IMR-90 (cell line): Measurements from ENCODE around the gene NPEPL1. TPM values are rescaled to one million over a fixed set of nuclear protein-coding genes. Genes with fewer than 3 reads are reported as not detected.

ENCODE experiments used
- ATAC-seq: fragments of 200-7000 bp; cut with Tn5 transposase; 2 replicates; pipeline ENCODE4 v1.9.1; 2020; ENCODE audit warnings: low read depth, mild to moderate bottlenecking, moderate library complexity
- BruUV-seq: library from RNA; stranded (reverse); fragments of 400-500 nt; replicated peaks from 2 replicates; lab custom pipeline; 2021; lab: Mats Ljungman, UMichigan
- CTCF ChIA-PET: fragments of 300-600 bp; formaldehyde crosslinking; extraction: SDS; loops from one replicate; lab custom pipeline; 2021; ENCODE audit warnings: antibody characterized with exemption; lab: Yijun Ruan, JAX
- POLR2A ChIA-PET: fragments of 300-600 bp; sonication (Branson Sonifier 250); formaldehyde crosslinking; loops from one replicate; lab custom pipeline; 2022; ENCODE audit warnings: antibody characterized with exemption; ENCODE audit not compliant: unreplicated experiment; lab: Charles Lee
- DNase-seq: peaks from one replicate; pipeline ENCODE4 v3.0.0; 2013
- H2AFZ ChIP-seq: replicated peaks from 2 replicates; pipeline ENCODE3; 2013; ENCODE audit warnings: low read length, mild to moderate bottlenecking; ENCODE audit not compliant: poor library complexity
- H2AK5ac ChIP-seq: 2 replicates; pipeline ENCODE4 v1.6.1; 2013; ENCODE audit warnings: low read depth, low read length, inconsistent platforms
- H2AK9ac ChIP-seq: replicated peaks from 2 replicates; pipeline ENCODE3; 2013; ENCODE audit warnings: mild to moderate bottlenecking, low read depth, low read length, moderate library complexity; ENCODE audit not compliant: poor library complexity
- H2BK120ac ChIP-seq: 2 replicates; pipeline ENCODE4 v1.6.1; 2013; ENCODE audit warnings: low read depth, low read length, inconsistent platforms
- H2BK15ac ChIP-seq: 3 replicates; pipeline ENCODE4 v1.6.1; 2013; ENCODE audit warnings: low read depth, low read length, inconsistent platforms
- H2BK20ac ChIP-seq: 2 replicates; pipeline ENCODE4 v1.6.1; 2013; ENCODE audit warnings: low read depth, mild to moderate bottlenecking, inconsistent platforms, low read length, moderate library complexity
- H2BK5ac ChIP-seq: 2 replicates; pipeline ENCODE4 v1.6.1; 2013; ENCODE audit warnings: mild to moderate bottlenecking, low read depth, low read length, inconsistent platforms; ENCODE audit not compliant: poor library complexity, severe bottlenecking
- H3K14ac ChIP-seq: replicated peaks from 2 replicates; pipeline ENCODE4 v1.6.1; 2013; ENCODE audit warnings: low read depth, low read length, inconsistent platforms
- H3K18ac ChIP-seq: 2 replicates; pipeline ENCODE4 v1.6.1; 2013; ENCODE audit warnings: low read depth, low read length, control low read depth
- H3K23ac ChIP-seq: 2 replicates; pipeline ENCODE4 v1.6.1; 2013; ENCODE audit warnings: low read depth, low read length, inconsistent platforms
- H3K27ac ChIP-seq: 2 replicates; pipeline ENCODE4 v1.5.1; 2013; ENCODE audit warnings: mild to moderate bottlenecking, control low read depth, low read length; ENCODE audit not compliant: insufficient read depth
- H3K27me3 ChIP-seq: 2 replicates; pipeline ENCODE4 v1.6.1; 2013; ENCODE audit warnings: low read length; ENCODE audit not compliant: control insufficient read depth, insufficient read depth
- H3K36me3 ChIP-seq: 2 replicates; pipeline ENCODE4 v1.6.1; 2013; ENCODE audit warnings: low read length, mixed read lengths; ENCODE audit not compliant: control insufficient read depth, insufficient read depth
- H3K4ac ChIP-seq: 2 replicates; pipeline ENCODE4 v1.6.1; 2013; ENCODE audit warnings: low read depth, low read length, inconsistent platforms
- H3K4me1 ChIP-seq: 2 replicates; pipeline ENCODE4 v1.6.1; 2013; ENCODE audit warnings: low read length, mixed read lengths; ENCODE audit not compliant: control insufficient read depth, insufficient read depth
- H3K4me2 ChIP-seq: 2 replicates; pipeline ENCODE4 v1.6.1; 2013; ENCODE audit warnings: low read depth, mild to moderate bottlenecking, control low read depth, low read length, moderate library complexity
- H3K4me3 ChIP-seq: 2 replicates; pipeline ENCODE4 v1.5.1; 2013; ENCODE audit warnings: low read depth, mild to moderate bottlenecking, control low read depth, low read length, moderate library complexity; ENCODE audit not compliant: insufficient read depth
- H3K56ac ChIP-seq: 2 replicates; pipeline ENCODE4 v1.6.1; 2013; ENCODE audit warnings: low read length, inconsistent platforms; ENCODE audit not compliant: insufficient read depth; ENCODE audit errors: extremely low read depth
- H3K79me1 ChIP-seq, 2 experiments: 2 replicates each; pipeline ENCODE4 v1.6.1; 2013; ENCODE audit warnings: low read length in 2 of 2, inconsistent platforms in 1 of 2, low read depth in 1 of 2
- H3K9ac ChIP-seq: 2 replicates; pipeline ENCODE4 v1.6.1; 2013; ENCODE audit warnings: low read depth, low read length, control low read depth
- H3K9me1 ChIP-seq: 2 replicates; pipeline ENCODE4 v1.6.1; 2013; ENCODE audit warnings: low read length, inconsistent platforms; ENCODE audit not compliant: insufficient read depth
- H3K9me3 ChIP-seq: 2 replicates; pipeline ENCODE4 v1.6.1; 2013; ENCODE audit warnings: low read length; ENCODE audit not compliant: control insufficient read depth, insufficient read depth
- H4K20me1 ChIP-seq: 2 replicates; pipeline ENCODE4 v1.6.1; 2013; ENCODE audit warnings: low read length, inconsistent platforms; ENCODE audit not compliant: insufficient read depth
- H4K5ac ChIP-seq: 2 replicates; pipeline ENCODE4 v1.6.1; 2013; ENCODE audit warnings: mild to moderate bottlenecking, low read depth, low read length, control low read depth
- H4K8ac ChIP-seq, 2 experiments: 2 replicates each; pipeline ENCODE4 v1.6.1; 2013; ENCODE audit warnings: low read depth in 2 of 2, low read length in 2 of 2, control low read depth in 1 of 2, inconsistent platforms in 1 of 2
- H4K91ac ChIP-seq: 2 replicates; pipeline ENCODE4 v1.6.1; 2013; ENCODE audit warnings: low read depth, low read length, inconsistent platforms; ENCODE audit not compliant: insufficient read depth
- CEBPB ChIP-seq: IDR thresholded peaks from 2 replicates; pipeline ENCODE4 v1.6.1; 2012; ENCODE audit warnings: low read depth, low read length, improper control_type of control experiment
- CHD1 ChIP-seq: IDR thresholded peaks from 2 replicates; pipeline ENCODE4 v1.6.1; 2012; ENCODE audit warnings: low read depth, low read length, improper control_type of control experiment
- CTCF ChIP-seq: conservative IDR thresholded peaks from 2 replicates; pipeline ENCODE4 v1.5.1; 2012; ENCODE audit warnings: mild to moderate bottlenecking, low read depth, low read length, improper control_type of control experiment
- ELK1 ChIP-seq: fragments of 150-350 bp; IDR thresholded peaks from 2 replicates; pipeline ENCODE4 v1.6.1; 2016; ENCODE audit warnings: low read depth, mild to moderate bottlenecking, low read length, moderate library complexity, borderline replicate concordance
- MAZ ChIP-seq: IDR thresholded peaks from 2 replicates; pipeline ENCODE4 v1.6.1; 2012; ENCODE audit warnings: low read depth, mild to moderate bottlenecking, low read length, improper control_type of control experiment, moderate library complexity, borderline replicate concordance
- MXI1 ChIP-seq: IDR thresholded peaks from 2 replicates; pipeline ENCODE4 v1.6.1; 2012; ENCODE audit warnings: low read depth, mild to moderate bottlenecking, low read length, moderate library complexity, borderline replicate concordance
- NFE2L2 ChIP-seq: fragments of 150-350 bp; IDR thresholded peaks from 2 replicates; pipeline ENCODE4 v1.6.1; 2016; ENCODE audit warnings: low read depth, mild to moderate bottlenecking, low read length
- RAD21 ChIP-seq: IDR thresholded peaks from 2 replicates; pipeline ENCODE4 v1.6.1; 2012; ENCODE audit warnings: low read length, improper control_type of control experiment
- RCOR1 ChIP-seq: IDR thresholded peaks from 2 replicates; pipeline ENCODE4 v1.6.1; 2012; ENCODE audit warnings: mild to moderate bottlenecking, low read length, improper control_type of control experiment; ENCODE audit not compliant: insufficient replicate concordance
- SMC3 ChIP-seq: fragments of 150-350 bp; IDR thresholded peaks from 2 replicates; pipeline ENCODE4 v1.6.1; 2016; ENCODE audit warnings: low read depth, mild to moderate bottlenecking, antibody characterized with exemption, low read length, moderate library complexity
- USF2 ChIP-seq: fragments of 150-350 bp; IDR thresholded peaks from 2 replicates; pipeline ENCODE4 v1.6.1; 2017; ENCODE audit warnings: mild to moderate bottlenecking, antibody characterized with exemption, low read length, low read depth
- WGBS, 2 experiments: methylation state at CpG; one replicate each; pipeline versions ENCODE4 v1.1.5 to v1.1.7; 2013; ENCODE audit warnings: missing lambda C conversion rate in 2 of 2; ENCODE audit not compliant: insufficient read length in 1 of 2; ENCODE audit errors: extremely low coverage in 2 of 2; 5-methylcytosine and 5-hydroxymethylcytosine counted together
- dilution Hi-C: fragments of 300-500 bp; cut with HindIII; formaldehyde crosslinking; loops from one replicate; pipeline ENCODE4 v1.14.3; 2018; ENCODE audit warnings: low sequenced_read_pairs; ENCODE audit not compliant: unreplicated experiment
- in situ Hi-C: fragments of 300-500 bp; cut with MboI; formaldehyde crosslinking; loops from 3 replicates; pipeline ENCODE4 v1.14.3; 2019; ENCODE audit warnings: low sequenced_read_pairs, inconsistent platforms, mixed read lengths
- intact Hi-C: fragments of 100-400 bp; cut with micrococcal nuclease; formaldehyde crosslinking; loops from 2 replicates; pipeline ENCODE4 v1.10.0; 2022
- polyA plus RNA-seq, 3 experiments: library from polyadenylated mRNA; depleted of rRNA; stranded (reverse); fragments of >200 nt; gene quantifications; 2 replicates each; pipeline ENCODE4 v1.2.3, GENCODE V29; 2012; ENCODE audit warnings: low replicate concordance in 1 of 3
- total RNA-seq: library from RNA; depleted of rRNA; stranded (reverse); fragments of >200 nt; gene quantifications from 2 replicates; pipeline ENCODE4 v1.2.3, GENCODE V29; 2012

Gene NPEPL1
- total and polyA plus RNA-seq, 2 of the 4 experiments (the other 2 are of a cell fraction), result 6.3 to 10.4 TPM

- Histone ChIP-seq H3K79me1 (peaks cover 6 to 19% of the 10 kb centered on the region in 2 experiments; a peak in 3 of 4 replicates), H2BK15ac (no peak overlapping the region), H4K91ac (peak overlapping the region; percentile 49; the same call in 1 of the 2 replicates), H2BK20ac (no peak overlapping the region; the same call in 1 of the 2 replicates), H3K9ac (no peak overlapping the region), H3K23ac (no peak overlapping the region), H2AK9ac (no peak overlapping the region), H3K56ac (no peak overlapping the region), H2AFZ (peak overlapping the region; percentile 99), H3K4me1 (peaks cover 7% of the 10 kb centered on the region), H4K8ac (peak overlapping the region; percentile 55 to 76; a peak in 3 of 4 replicates), H2BK5ac (no peak overlapping the region), H4K20me1 (no peaks in the 10 kb centered on the region; the same call in 1 of the 2 replicates), H3K4ac (peak overlapping the region; percentile 71), H3K36me3 (no peaks in the 10 kb centered on the region), H3K4me3 (no peak overlapping the region), H3K18ac (no peak overlapping the region), H3K9me3 (no peaks in the 10 kb centered on the region), H2BK120ac (peak overlapping the region; percentile 29; the same call in 1 of the 2 replicates), H3K27me3 (no peaks in the 10 kb centered on the region), H3K27ac (no peak overlapping the region; the same call in 1 of the 2 replicates), H2AK5ac (no peak overlapping the region), H3K4me2 (no peak overlapping the region), H3K9me1 (no peaks in the 10 kb centered on the region), H3K14ac (no peak overlapping the region), H4K5ac (peak overlapping the region; percentile 52)
- TF ChIP-seq CHD1 (no peak), MAZ (no peak), NFE2L2 (no peak), CTCF (no peak), MXI1 (no peak), ELK1 (no peak), CEBPB (no peak), SMC3 (no peak), RCOR1 (no peak), RAD21 (no peak), USF2 (no peak)
- no TSS peak for BruUV-seq
- ChIA-PET POLR2A (no interaction called here), CTCF (interaction anchor here (0.6 to 1.1 kb wide), 2 partner anchors 168 to 415 kb away, joined by 4 to 6 read pairs; no protein-coding TSS in a partner anchor)
- in situ Hi-C loops, result loop anchor here (10.0 kb wide), 1 partner anchor 415 kb away; no protein-coding TSS in a partner anchor
- WGBS, 2 experiments, result 41% methylated on average over 38 of the region's 73 CpGs; no CpG with 5 or more reads in 1 of the 2 experiments
- intact Hi-C loops, result loop anchor here (2.0 to 10.0 kb wide), 6 partner anchors 77 to 573 kb away; partner anchors contain the start of gene APCDD1L
- DNase-seq, result no peak
- dilution Hi-C loops, result loop anchor here (25.0 kb wide), 1 partner anchor 412 kb away; the partner anchor contains the start of gene ANKRD60
- ATAC-seq, result no peak
Observed at GRCh38 chr20:58649288-58650180, 43.1 kb upstream of the NPEPL1 start.
